HG03095 (cell line): ENCODE measurements around the gene FRMD5.

Experiments
- ATAC-seq: cut with Tn5 transposase; IDR thresholded peaks from one replicate; pipeline ENCODE4 v1.9.1; 2021; ENCODE audit warnings: moderate library complexity; ENCODE audit not compliant: unreplicated experiment

The FRMD5 gene

GRCh38 chr15:44163370-44163769 is 31.7 kb downstream of the FRMD5 start:
- ATAC-seq = no peak

- ATAC-seq = no peak
These were observed 34.3 kb downstream of the FRMD5 start for GRCh38 chr15:44160796-44161195.

GRCh38 chr15:44159492-44159891 is 35.6 kb downstream of the FRMD5 start:
- no peak for ATAC-seq

GRCh38 chr15:44158111-44158510 is 37.0 kb downstream of the FRMD5 start:
- no peak for ATAC-seq

- no peak for ATAC-seq
These were observed 37.4 kb downstream of the FRMD5 start for GRCh38 chr15:44157679-44158078.

GRCh38 chr15:44153352-44153751 is 41.7 kb downstream of the FRMD5 start:
- ATAC-seq = no peak

- ATAC-seq = no peak
These were observed 45.8 kb downstream of the FRMD5 start for GRCh38 chr15:44149224-44149623.

- no peak for ATAC-seq
These were observed 46.5 kb downstream of the FRMD5 start for GRCh38 chr15:44148580-44148979.

GRCh38 chr15:44147636-44148035 is 47.4 kb downstream of the FRMD5 start:
- ATAC-seq = no peak

GRCh38 chr15:44145495-44145894 is 49.6 kb downstream of the FRMD5 start:
- ATAC-seq = no peak

- ATAC-seq = no peak
These were observed 50.1 kb downstream of the FRMD5 start for GRCh38 chr15:44144992-44145391.

GRCh38 chr15:44144184-44144583 is 50.9 kb downstream of the FRMD5 start:
- no peak for ATAC-seq

- no peak for ATAC-seq
These were observed 57.3 kb downstream of the FRMD5 start for GRCh38 chr15:44137750-44138149.

- ATAC-seq = no peak
These were observed 58.0 kb downstream of the FRMD5 start for GRCh38 chr15:44136991-44137477.

- ATAC-seq = no peak
These were observed 63.0 kb downstream of the FRMD5 start for GRCh38 chr15:44132057-44132456.

- ATAC-seq = no peak
These were observed 64.3 kb downstream of the FRMD5 start for GRCh38 chr15:44130778-44131177.

GRCh38 chr15:44129911-44130310 is 65.2 kb downstream of the FRMD5 start:
- ATAC-seq = no peak

- ATAC-seq = no peak
These were observed 66.6 kb downstream of the FRMD5 start for GRCh38 chr15:44128443-44128842.

GRCh38 chr15:44125879-44126278 is 69.2 kb downstream of the FRMD5 start:
- no peak for ATAC-seq

GRCh38 chr15:44102675-44103254 is 92.3 kb downstream of the FRMD5 start:
- no peak for ATAC-seq

- no peak for ATAC-seq
These were observed 93.1 kb downstream of the FRMD5 start for GRCh38 chr15:44101944-44102343.

- ATAC-seq = no peak
These were observed 93.8 kb downstream of the FRMD5 start for GRCh38 chr15:44101286-44101685.

GRCh38 chr15:44099671-44100070 is 95.4 kb downstream of the FRMD5 start:
- ATAC-seq = no peak
